NCI-H2107 (cell line): Measurements from ENCODE around the gene FUT8.

Experiments
- DNase-seq: peaks from one replicate; lab custom pipeline; 2025; lab: John Stamatoyannopoulos, UW

The FUT8 gene

GRCh38 chr14:65495196-65495595 lies 82.7 kb downstream of the FUT8 start:
- no peak for DNase-seq

GRCh38 chr14:65496178-65496993 lies 83.9 kb downstream of the FUT8 start:
- no peak for DNase-seq

- no peak for DNase-seq
Measured at GRCh38 chr14:65499138-65499537, 86.6 kb downstream of the FUT8 start.

- no peak for DNase-seq
Measured at GRCh38 chr14:65500075-65500474, 87.5 kb downstream of the FUT8 start.

GRCh38 chr14:65501328-65501727 lies 88.8 kb downstream of the FUT8 start:
- DNase-seq = no peak

GRCh38 chr14:65502676-65503124 lies 90.2 kb downstream of the FUT8 start:
- DNase-seq = no peak

- no peak for DNase-seq
Measured at GRCh38 chr14:65503771-65504170, 91.2 kb downstream of the FUT8 start.

- DNase-seq = no peak
Measured at GRCh38 chr14:65506801-65507200, 94.3 kb downstream of the FUT8 start.

DNA sequence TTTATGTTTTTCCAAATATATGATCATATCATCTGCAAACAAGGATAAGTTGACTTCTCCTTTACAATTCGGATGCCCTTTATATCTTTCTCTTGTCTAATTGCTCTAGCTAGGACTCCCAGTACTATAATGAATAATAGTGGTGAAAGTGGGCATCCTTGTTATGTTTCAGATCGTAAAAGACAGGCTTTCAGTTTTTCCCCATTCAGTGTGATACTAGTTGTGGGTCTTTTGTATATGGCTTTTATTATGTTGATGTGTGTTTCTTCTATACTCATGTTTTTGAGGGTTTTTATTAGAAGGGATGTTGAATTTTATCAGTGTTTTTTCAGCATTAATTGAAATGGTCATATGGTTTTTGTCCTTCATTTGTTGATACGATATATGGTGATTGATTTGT lies 97.3 kb downstream of the FUT8 start:
- DNase-seq = no peak

DNA sequence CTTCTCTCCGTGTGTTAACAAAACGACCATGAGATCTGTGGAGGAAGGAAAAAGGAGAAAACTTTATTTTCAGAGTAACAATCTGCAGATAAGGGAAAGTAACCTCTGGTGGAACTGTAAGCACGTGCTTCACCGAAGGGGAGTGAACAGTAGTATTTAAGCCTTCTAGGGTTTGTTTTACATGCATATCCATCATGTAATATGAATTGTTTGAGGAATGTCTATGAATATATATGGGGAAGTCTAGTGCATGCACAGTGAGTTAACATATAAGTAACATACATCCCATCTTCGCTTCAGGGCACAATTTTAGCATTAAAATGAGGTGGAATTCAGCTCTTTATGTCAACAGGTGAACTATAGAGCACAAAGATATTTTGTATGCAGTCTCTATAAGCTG lies 101.1 kb downstream of the FUT8 start:
- DNase-seq = no peak

- DNase-seq = no peak
Measured at GRCh38 chr14:65517635-65518542, 105.4 kb downstream of the FUT8 start.

DNA sequence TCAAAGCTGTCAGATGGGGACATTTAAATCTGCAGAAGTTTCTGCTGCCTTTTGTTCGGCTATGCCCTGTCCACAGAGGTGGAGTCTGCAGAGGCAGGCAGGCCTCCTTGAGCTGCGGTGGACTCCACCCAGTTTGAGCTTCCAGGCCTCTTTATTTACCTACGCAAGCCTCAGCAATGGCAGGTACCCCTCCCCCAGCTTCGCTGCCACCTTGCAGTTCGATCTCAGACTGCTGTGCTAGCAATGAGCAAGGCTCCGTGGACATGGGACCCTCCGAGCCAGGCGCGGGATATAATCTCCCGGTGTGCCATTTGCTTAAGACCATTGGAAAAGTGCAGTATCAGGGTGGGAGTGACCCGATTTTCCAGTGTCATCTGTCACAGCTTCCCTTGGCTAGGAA lies 115.5 kb downstream of the FUT8 start:
- DNase-seq = no peak

DNA sequence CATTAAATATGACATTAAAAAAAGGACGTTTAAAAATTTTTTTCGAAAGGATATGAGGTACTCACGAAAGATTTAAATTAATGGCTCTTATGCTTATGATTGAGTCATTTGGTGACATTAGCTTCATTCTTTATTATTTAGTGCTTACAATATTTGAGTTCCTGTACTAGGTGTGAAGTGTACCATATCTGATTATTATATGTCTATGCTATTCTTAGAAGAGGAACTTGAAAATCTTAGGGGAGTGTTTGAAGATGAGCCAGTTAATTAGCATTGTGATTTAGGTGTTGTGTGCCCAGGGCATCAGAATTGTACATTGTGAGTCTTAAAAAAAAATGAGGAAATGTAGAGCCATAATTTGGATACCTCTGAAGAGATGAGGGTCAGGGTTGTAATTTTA lies 118.6 kb downstream of the FUT8 start:
- DNase-seq = no peak

DNA sequence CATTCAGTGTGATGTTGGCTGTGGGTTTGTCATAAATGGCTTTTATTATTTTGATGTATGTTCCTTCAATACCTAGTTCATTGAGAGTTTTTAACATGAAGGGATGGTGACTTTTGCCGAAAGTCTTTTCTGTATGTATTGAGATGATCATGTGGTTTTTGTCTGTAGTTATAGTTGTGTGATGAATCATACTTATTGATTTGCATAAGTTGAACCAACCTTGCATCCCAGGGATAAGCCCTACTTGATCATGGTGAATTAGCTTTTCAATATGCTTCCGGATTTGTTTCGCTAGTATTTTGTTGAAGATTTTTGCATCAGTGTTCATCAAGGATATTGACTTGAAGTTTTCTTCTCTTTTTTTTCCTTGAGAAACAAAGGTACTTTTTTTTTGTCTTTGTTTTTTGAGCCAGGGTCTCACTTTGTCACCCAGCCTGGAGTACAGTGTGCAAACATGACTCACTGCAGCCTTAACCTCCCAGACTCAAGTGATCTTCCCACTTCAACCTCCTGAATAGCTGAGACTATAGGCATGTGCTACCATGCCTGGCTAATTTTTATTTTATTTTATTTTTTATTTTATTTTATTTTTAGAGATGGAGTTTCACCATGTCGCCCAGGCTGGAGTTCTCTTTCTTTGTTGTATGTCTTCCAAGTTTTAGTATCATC lies 121.3 kb downstream of the FUT8 start:
- DNase-seq = no peak

DNA sequence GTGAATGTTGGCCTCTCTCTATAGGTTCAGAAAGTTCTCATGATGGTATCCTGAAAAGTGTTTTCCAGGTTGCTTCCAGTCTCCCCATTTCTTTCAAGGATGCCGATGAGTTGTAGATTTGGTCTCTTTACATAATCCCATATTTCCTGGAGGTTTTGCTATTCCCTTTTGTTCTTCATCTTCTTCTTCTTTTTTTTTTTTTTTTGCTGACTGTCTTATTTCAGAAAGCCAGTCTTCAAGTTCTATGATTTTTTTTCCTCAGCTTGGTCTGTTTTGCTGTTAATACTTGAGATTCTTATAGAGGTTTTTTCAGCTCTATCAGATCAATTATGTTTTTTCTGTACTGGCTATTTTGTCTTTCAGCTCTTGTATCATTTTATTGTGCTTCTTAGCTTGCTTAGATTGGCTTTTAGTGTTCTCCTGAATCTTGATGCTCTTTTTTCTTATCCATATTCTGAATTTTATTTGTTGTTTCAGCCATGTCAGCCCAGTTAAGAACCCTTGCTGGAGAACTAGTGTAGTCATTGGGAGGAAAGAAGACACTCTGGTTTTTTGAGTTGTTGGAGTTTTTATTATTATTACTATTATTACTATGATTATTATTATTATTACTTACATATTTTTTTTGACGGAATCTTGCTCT lies 124.4 kb downstream of the FUT8 start:
- no peak for DNase-seq

DNA sequence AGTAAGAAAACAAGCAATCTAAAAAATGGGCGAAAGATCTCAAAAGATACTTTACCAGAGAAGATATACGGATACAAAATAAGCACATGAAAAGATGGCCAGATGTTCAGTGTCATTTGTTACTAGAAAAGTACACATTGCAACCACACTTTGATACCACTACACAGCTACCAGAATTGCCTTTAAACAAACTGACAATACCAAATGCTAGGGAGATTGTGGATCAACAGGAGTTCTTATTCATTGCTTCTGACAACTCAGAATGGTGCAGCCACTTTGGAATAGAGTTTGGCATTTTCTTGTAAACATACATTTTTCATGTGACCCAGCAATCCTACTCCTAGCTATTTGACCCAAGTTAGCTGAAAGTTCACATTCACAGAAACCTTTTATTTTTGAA lies 136.3 kb downstream of the FUT8 start:
- DNase-seq = no peak

DNA sequence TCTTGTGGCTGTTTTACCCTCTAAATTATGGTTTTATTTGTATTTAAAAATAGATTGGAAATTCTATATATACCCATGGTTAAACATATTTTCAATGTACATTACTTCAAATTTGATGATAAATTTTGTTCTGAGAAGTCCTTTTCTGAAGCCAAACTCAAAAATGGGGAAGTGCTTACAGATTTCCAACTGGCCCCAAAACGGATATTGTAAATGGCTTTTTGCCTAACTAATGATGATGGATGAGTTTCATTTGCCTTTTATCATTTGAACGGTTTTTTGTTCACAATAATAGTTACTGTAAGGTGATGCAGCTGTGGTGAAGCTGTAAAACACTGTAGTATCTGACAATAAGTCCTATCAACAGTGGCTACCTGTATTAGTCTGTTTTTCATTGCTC lies 136.9 kb downstream of the FUT8 start:
- DNase-seq = no peak

- no peak for DNase-seq
Measured at GRCh38 chr14:65550779-65551643, 138.5 kb downstream of the FUT8 start.

DNA sequence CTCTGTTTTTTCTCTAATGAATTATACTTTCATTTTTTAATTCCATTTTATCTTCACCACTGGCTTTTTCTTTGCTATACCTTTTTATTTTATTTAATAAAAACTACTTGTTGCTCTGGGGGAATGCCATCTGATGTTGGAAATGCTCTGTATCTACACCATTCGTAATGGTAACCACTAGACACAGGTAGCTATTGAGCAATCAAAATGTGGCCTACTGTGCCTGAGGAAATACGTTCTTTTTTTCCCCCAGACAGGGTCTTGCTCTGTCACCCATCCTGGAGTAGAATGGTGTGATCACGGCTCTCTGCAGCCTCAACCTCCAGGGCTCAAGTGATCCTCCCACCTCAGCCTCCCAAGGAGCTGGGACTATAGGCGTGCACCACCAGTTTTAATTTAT lies 140.2 kb downstream of the FUT8 start:
- DNase-seq = no peak

DNA sequence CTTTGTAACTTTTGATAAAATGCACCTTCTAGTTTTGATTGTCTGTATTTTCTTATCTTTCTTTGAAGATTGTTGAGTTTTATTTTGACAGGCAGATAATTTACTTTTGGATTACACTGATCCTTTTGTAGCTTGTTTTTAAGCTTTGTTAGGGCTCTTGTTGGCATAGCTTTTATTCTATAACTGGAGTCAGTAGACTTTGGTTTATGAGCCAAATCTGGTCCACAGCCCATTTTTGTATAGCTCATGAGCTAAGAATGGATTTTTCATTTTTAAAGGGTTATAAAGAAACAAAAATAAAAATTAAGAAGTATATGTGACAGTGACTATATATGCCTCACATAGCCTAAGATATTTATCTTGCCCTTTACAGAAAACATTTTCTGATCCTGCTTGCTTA lies 142.3 kb downstream of the FUT8 start:
- no peak for DNase-seq

DNA sequence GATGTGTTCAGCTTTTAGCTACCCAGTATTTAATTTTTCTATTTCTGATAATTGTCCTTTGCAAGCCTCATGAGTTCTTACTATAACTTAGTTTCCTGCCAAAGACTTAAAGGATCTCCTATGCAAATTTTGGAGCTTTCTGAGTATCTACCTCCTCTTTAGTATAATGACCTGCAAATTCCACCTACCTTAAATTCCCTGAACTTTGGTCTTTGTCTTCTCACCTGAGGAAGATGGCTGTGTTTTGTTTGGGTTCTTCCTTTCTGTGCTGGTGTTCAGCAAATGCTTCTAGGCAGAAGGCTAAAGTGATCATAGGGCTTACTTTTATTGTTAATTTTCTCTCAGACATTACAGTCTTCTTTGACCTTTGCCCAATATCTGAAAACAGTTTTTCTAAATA lies 142.8 kb downstream of the FUT8 start:
- DNase-seq = no peak
